SK-N-SH treated with all-trans-retinoic acid at 6 μM for 48 hours (cell line): ENCODE results near the gene CFAP107.
"Not testable (repeated sequence)": the region's sequence is repeated elsewhere in the genome, so short reads cannot be mapped to it uniquely, and the experiment has no call there.

Source experiments
- ARNTL ChIP-seq: fragments of 450-650 bp; formaldehyde crosslinking; IDR thresholded peaks from 2 replicates; pipeline ENCODE4 v1.5.0; 2020; ENCODE audit warnings: low read depth, mild to moderate bottlenecking, moderate library complexity, borderline replicate concordance
- BACH2 ChIP-seq: fragments of 250-450 bp; sonication (Bioruptor Pico); IDR thresholded peaks from 2 replicates; pipeline ENCODE4 v1.9.0; 2021; ENCODE audit warnings: mild to moderate bottlenecking, borderline replicate concordance
- CSDC2 ChIP-seq: fragments of 250-450 bp; sonication (Bioruptor Pico); IDR thresholded peaks from 2 replicates; pipeline ENCODE4 v1.5.0; 2020; ENCODE audit warnings: mild to moderate bottlenecking, moderate library complexity
- OSR1 ChIP-seq: fragments of 250-450 bp; sonication (Bioruptor Pico); IDR thresholded peaks from 2 replicates; pipeline ENCODE4 v1.8.0; 2022; ENCODE audit warnings: moderate library complexity, mild to moderate bottlenecking, inconsistent platforms
- PPARA ChIP-seq: fragments of 250-450 bp; sonication (Bioruptor Pico); IDR thresholded peaks from 2 replicates; pipeline ENCODE4 v1.5.0; 2020; ENCODE audit warnings: mild to moderate bottlenecking, borderline replicate concordance
- RARB ChIP-seq: fragments of 250-450 bp; sonication (Bioruptor Pico); IDR thresholded peaks from 2 replicates; pipeline ENCODE4 v1.8.0; 2021; ENCODE audit warnings: mild to moderate bottlenecking, moderate library complexity
- TCF4 ChIP-seq: fragments of 250-450 bp; sonication (Bioruptor Pico); IDR thresholded peaks from 2 replicates; pipeline ENCODE4 v1.8.0; 2021; ENCODE audit warnings: mild to moderate bottlenecking, moderate library complexity, borderline replicate concordance
- ZFP3 ChIP-seq: fragments of 250-450 bp; sonication (Bioruptor Pico); IDR thresholded peaks from 2 replicates; pipeline ENCODE4 v1.5.0; 2020; ENCODE audit warnings: mild to moderate bottlenecking, moderate library complexity
- ZFP30 ChIP-seq: fragments of 450-650 bp; formaldehyde crosslinking; IDR thresholded peaks from 2 replicates; pipeline ENCODE4 v1.5.0; 2022; ENCODE audit warnings: mild to moderate bottlenecking, moderate library complexity
- TF ChIP-seq, protein P1 (sequence below): fragments of 250-450 bp; sonication (Bioruptor Pico); IDR thresholded peaks from 2 replicates; pipeline ENCODE4 v1.8.0; 2021; ENCODE audit warnings: low read depth, mild to moderate bottlenecking, moderate library complexity, borderline replicate concordance
- TF ChIP-seq, protein P2 (sequence below): fragments of 250-450 bp; sonication (Bioruptor Pico); IDR thresholded peaks from 2 replicates; pipeline ENCODE4 v1.8.0; 2020; ENCODE audit warnings: mild to moderate bottlenecking, moderate library complexity, borderline replicate concordance

DNA sequence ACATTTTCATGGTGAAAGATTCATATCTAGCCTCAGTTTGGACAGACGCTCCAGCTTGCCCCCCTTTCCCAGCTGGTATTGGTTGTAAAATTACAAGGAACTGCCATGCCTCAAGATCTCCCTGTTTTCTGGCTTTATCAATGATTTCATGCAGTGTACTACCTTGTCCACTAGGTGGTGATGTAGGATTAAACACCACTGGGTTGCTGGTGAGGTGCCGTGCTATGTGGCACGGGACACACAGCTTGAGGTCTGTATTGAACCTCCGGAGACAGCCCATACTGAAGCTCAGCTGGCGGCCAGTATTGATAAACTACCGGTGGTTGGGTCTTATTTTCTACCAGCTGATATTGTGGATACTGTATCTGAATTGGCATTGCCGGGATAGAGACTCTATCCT, 37.8 kb downstream of the CFAP107 start:
- TF ChIP-seq BACH2 (CRISPR knock-in tag); ZFP3 (CRISPR knock-in tag); TCF4 (CRISPR knock-in tag); RARB (CRISPR knock-in tag); CSDC2 (CRISPR knock-in tag); ZFP30; PPARA (CRISPR knock-in tag); ARNTL (CRISPR knock-in tag); OSR1 (CRISPR knock-in tag): not testable (repeated sequence)
- TF ChIP-seq, protein P1, sequence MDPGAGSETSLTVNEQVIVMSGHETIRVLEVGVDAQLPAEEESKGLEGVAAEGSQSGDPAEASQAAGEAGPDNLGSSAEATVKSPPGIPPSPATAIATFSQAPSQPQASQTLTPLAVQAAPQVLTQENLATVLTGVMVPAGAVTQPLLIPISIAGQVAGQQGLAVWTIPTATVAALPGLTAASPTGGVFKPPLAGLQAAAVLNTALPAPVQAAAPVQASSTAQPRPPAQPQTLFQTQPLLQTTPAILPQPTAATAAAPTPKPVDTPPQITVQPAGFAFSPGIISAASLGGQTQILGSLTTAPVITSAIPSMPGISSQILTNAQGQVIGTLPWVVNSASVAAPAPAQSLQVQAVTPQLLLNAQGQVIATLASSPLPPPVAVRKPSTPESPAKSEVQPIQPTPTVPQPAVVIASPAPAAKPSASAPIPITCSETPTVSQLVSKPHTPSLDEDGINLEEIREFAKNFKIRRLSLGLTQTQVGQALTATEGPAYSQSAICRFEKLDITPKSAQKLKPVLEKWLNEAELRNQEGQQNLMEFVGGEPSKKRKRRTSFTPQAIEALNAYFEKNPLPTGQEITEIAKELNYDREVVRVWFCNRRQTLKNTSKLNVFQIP (CRISPR knock-in tag) = not testable (repeated sequence)
- TF ChIP-seq, protein P2, sequence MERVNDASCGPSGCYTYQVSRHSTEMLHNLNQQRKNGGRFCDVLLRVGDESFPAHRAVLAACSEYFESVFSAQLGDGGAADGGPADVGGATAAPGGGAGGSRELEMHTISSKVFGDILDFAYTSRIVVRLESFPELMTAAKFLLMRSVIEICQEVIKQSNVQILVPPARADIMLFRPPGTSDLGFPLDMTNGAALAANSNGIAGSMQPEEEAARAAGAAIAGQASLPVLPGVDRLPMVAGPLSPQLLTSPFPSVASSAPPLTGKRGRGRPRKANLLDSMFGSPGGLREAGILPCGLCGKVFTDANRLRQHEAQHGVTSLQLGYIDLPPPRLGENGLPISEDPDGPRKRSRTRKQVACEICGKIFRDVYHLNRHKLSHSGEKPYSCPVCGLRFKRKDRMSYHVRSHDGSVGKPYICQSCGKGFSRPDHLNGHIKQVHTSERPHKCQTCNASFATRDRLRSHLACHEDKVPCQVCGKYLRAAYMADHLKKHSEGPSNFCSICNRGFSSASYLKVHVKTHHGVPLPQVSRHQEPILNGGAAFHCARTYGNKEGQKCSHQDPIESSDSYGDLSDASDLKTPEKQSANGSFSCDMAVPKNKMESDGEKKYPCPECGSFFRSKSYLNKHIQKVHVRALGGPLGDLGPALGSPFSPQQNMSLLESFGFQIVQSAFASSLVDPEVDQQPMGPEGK (CRISPR knock-in tag) = not testable (repeated sequence)
